Effector memory CD8-positive, alpha-beta T cell (primary cell): ENCODE measurements around the gene RMRP.

Experiments
- ATAC-seq: fragments of 150-1000 bp; cut with Tn5 transposase; replicated peaks from 2 replicates; pipeline ENCODE4 v1.10.0; 2021; ENCODE audit warnings: mild to moderate bottlenecking, moderate library complexity
- DNase-seq, 3 experiments: peaks; one replicate each; pipeline ENCODE4 v3.0.0; 2021
- H3K27ac Mint-ChIP-seq, 2 donors: one replicate each; pipeline ENCODE4 v1.8.0; 2022; ENCODE audit warnings: mild to moderate bottlenecking in 2 of 2, mixed read lengths in 2 of 2, moderate library complexity in 2 of 2
- H3K27me3 Mint-ChIP-seq, 2 donors: one replicate each; pipeline ENCODE4 v1.8.0; 2022; ENCODE audit warnings: mixed read lengths in 2 of 2
- H3K36me3 Mint-ChIP-seq: one replicate; pipeline ENCODE4 v1.8.0; 2022; ENCODE audit warnings: mild to moderate bottlenecking, moderate library complexity, mixed read lengths; ENCODE audit not compliant: insufficient read depth
- H3K4me1 Mint-ChIP-seq, 2 donors: one replicate each; pipeline ENCODE4 v1.8.0; 2022; ENCODE audit warnings: low read depth in 2 of 2, mixed read lengths in 2 of 2
- H3K4me3 Mint-ChIP-seq, 2 donors: one replicate each; pipeline ENCODE4 v1.8.0; 2022; ENCODE audit warnings: mild to moderate bottlenecking in 2 of 2, mixed read lengths in 2 of 2, moderate library complexity in 2 of 2
- H3K9me3 Mint-ChIP-seq, 2 donors: one replicate each; pipeline ENCODE4 v1.8.0; 2022; ENCODE audit warnings: mixed read lengths in 2 of 2

The RMRP gene

GRCh38 chr9:35657546-35658136 lies at the start of gene RMRP:
Gene RMRP, minus strand, starts transcription at chr9:35658019.
- no peaks in the 10 kb centered on the region for H3K27me3 Mint-ChIP-seq

GRCh38 chr9:35706951-35707350 lies 49.1 kb upstream of the RMRP start:
- no peaks in the 10 kb centered on the region for H3K9me3 Mint-ChIP-seq
- peak overlapping the region; percentile 48 to 58 for H3K27ac Mint-ChIP-seq
- H3K27me3 Mint-ChIP-seq = no peaks in the 10 kb centered on the region
- no peak for ATAC-seq
- H3K36me3 Mint-ChIP-seq = peaks cover 77% of the 10 kb centered on the region
- no peak for DNase-seq
- no peaks in the 10 kb centered on the region for H3K4me1 Mint-ChIP-seq
- H3K4me3 Mint-ChIP-seq = no peak overlapping the region

More at GRCh38 chr9:35657546-35658136, at the start of gene RMRP:
- Mint-ChIP-seq H3K36me3 (peaks cover 56% of the 10 kb centered on the region), H3K4me1 (peaks cover 59 to 60% of the 10 kb centered on the region in 2 donors), H3K4me3 (peak within 1 kb of the TSS; percentile 91 to 92), H3K27ac (peak within 1 kb of the TSS; percentile 100), H3K9me3 (peaks cover 0 to 2% of the 10 kb centered on the region in 2 donors)
- DNase-seq = peak; percentile 78 to 81 (median 81)
- ATAC-seq = peak; percentile 79

GRCh38 chr9:35705836-35706430 lies 48.1 kb upstream of the RMRP start:
- Mint-ChIP-seq H3K4me1 (no peaks in the 10 kb centered on the region), H3K27me3 (no peaks in the 10 kb centered on the region), H3K27ac (peak overlapping the region in 1 of 2 donors; percentile 13), H3K4me3 (no peak overlapping the region), H3K9me3 (no peaks in the 10 kb centered on the region), H3K36me3 (peaks cover 67% of the 10 kb centered on the region)
- no peak for ATAC-seq
- no peak for DNase-seq

- Mint-ChIP-seq H3K27ac (peak overlapping the region in 1 of 2 donors; percentile 13), H3K4me1 (no peaks in the 10 kb centered on the region), H3K9me3 (no peaks in the 10 kb centered on the region), H3K4me3 (no peak overlapping the region), H3K36me3 (peaks cover 61% of the 10 kb centered on the region), H3K27me3 (no peaks in the 10 kb centered on the region)
- DNase-seq (no peak), ATAC-seq (no peak)
Measured at GRCh38 chr9:35705372-35705771, 47.6 kb upstream of the RMRP start.

GRCh38 chr9:35703906-35704672 lies 46.3 kb upstream of the RMRP start:
- Mint-ChIP-seq H3K27me3 (no peaks in the 10 kb centered on the region), H3K4me3 (no peak overlapping the region), H3K9me3 (no peaks in the 10 kb centered on the region), H3K27ac (peak overlapping the region in 1 of 2 donors; percentile 14), H3K36me3 (peaks cover 49% of the 10 kb centered on the region), H3K4me1 (no peaks in the 10 kb centered on the region)
- DNase-seq (no peak), ATAC-seq (no peak)

- Mint-ChIP-seq H3K4me3 (no peak overlapping the region), H3K36me3 (peaks cover 35% of the 10 kb centered on the region), H3K9me3 (no peaks in the 10 kb centered on the region), H3K4me1 (no peaks in the 10 kb centered on the region), H3K27ac (peak overlapping the region in 1 of 2 donors; percentile 44), H3K27me3 (no peaks in the 10 kb centered on the region)
- DNase-seq (no peak), ATAC-seq (no peak)
Measured at GRCh38 chr9:35702696-35703095, 44.9 kb upstream of the RMRP start.

- no peaks in the 10 kb centered on the region for H3K9me3 Mint-ChIP-seq
- no peak overlapping the region for H3K4me3 Mint-ChIP-seq
- no peaks in the 10 kb centered on the region for H3K27me3 Mint-ChIP-seq
- no peak overlapping the region for H3K27ac Mint-ChIP-seq
- no peak for ATAC-seq
- DNase-seq = no peak
- peaks cover 11 to 13% of the 10 kb centered on the region in 2 donors for H3K4me1 Mint-ChIP-seq
- peaks cover 18% of the 10 kb centered on the region for H3K36me3 Mint-ChIP-seq
Measured at GRCh38 chr9:35700942-35701341, 43.1 kb upstream of the RMRP start.

GRCh38 chr9:35700031-35700430 lies 42.2 kb upstream of the RMRP start:
- H3K4me1 Mint-ChIP-seq = peaks cover 11 to 13% of the 10 kb centered on the region in 2 donors
- no peaks in the 10 kb centered on the region for H3K27me3 Mint-ChIP-seq
- DNase-seq (no peak), ATAC-seq (no peak)
- peaks cover 9% of the 10 kb centered on the region for H3K36me3 Mint-ChIP-seq
- H3K4me3 Mint-ChIP-seq = no peak overlapping the region
- H3K27ac Mint-ChIP-seq = no peak overlapping the region
- no peaks in the 10 kb centered on the region for H3K9me3 Mint-ChIP-seq

GRCh38 chr9:35698231-35698630 lies 40.4 kb upstream of the RMRP start:
- no peak overlapping the region for H3K4me3 Mint-ChIP-seq
- DNase-seq = no peak
- H3K4me1 Mint-ChIP-seq = peaks cover 11 to 13% of the 10 kb centered on the region in 2 donors
- H3K36me3 Mint-ChIP-seq = peaks cover 4% of the 10 kb centered on the region
- H3K27me3 Mint-ChIP-seq = no peaks in the 10 kb centered on the region
- H3K9me3 Mint-ChIP-seq = no peaks in the 10 kb centered on the region
- ATAC-seq = no peak
- no peak overlapping the region for H3K27ac Mint-ChIP-seq

- Mint-ChIP-seq H3K9me3 (no peaks in the 10 kb centered on the region), H3K27ac (peak overlapping the region; percentile 12 to 75), H3K27me3 (no peaks in the 10 kb centered on the region), H3K4me3 (no peak overlapping the region), H3K36me3 (peaks cover 4% of the 10 kb centered on the region), H3K4me1 (peaks cover 11 to 13% of the 10 kb centered on the region in 2 donors)
- no peak for ATAC-seq
- DNase-seq = no peak
Measured at GRCh38 chr9:35697486-35697885, 39.7 kb upstream of the RMRP start.

GRCh38 chr9:35696520-35697215 lies 38.8 kb upstream of the RMRP start:
- H3K4me1 Mint-ChIP-seq = peaks cover 13% of the 10 kb centered on the region in 2 donors
- peak; percentile 96 for ATAC-seq
- DNase-seq = peak; percentile 48 to 59 (median 53)
- H3K4me3 Mint-ChIP-seq = no peak overlapping the region
- H3K27me3 Mint-ChIP-seq = no peaks in the 10 kb centered on the region
- peaks cover 4% of the 10 kb centered on the region for H3K36me3 Mint-ChIP-seq
- H3K27ac Mint-ChIP-seq = peak overlapping the region; percentile 12 to 75
- no peaks in the 10 kb centered on the region for H3K9me3 Mint-ChIP-seq

- peaks cover 7% of the 10 kb centered on the region for H3K36me3 Mint-ChIP-seq
- no peak for ATAC-seq
Measured at GRCh38 chr9:35695943-35696401, 38.2 kb upstream of the RMRP start.

GRCh38 chr9:35691757-35692301 lies 34.0 kb upstream of the RMRP start:
- DNase-seq (no peak), ATAC-seq (no peak)
- Mint-ChIP-seq H3K27ac (peak overlapping the region in 1 of 2 donors; percentile 86), H3K27me3 (no peaks in the 10 kb centered on the region), H3K36me3 (peaks cover 7% of the 10 kb centered on the region), H3K4me1 (peaks cover 7 to 22% of the 10 kb centered on the region in 2 donors), H3K4me3 (peak overlapping the region; percentile 88 to 90), H3K9me3 (no peaks in the 10 kb centered on the region)

More at GRCh38 chr9:35695943-35696401, 38.2 kb upstream of the RMRP start:
- Mint-ChIP-seq H3K4me1 (peaks cover 13 to 16% of the 10 kb centered on the region in 2 donors), H3K9me3 (no peaks in the 10 kb centered on the region), H3K27ac (peak overlapping the region in 1 of 2 donors; percentile 75), H3K4me3 (no peak overlapping the region), H3K27me3 (no peaks in the 10 kb centered on the region)
- DNase-seq = no peak
